Heart right ventricle (tissue), 16 donors: Measurements from ENCODE around the gene RNF38. TPM values are rescaled to one million over a fixed set of nuclear protein-coding genes. Genes with fewer than 3 reads are reported as not detected.
"Not testable (repeated sequence)": the region's sequence is repeated elsewhere in the genome, so short reads cannot be mapped to it uniquely, and the experiment has no call there.

Experiments
- ATAC-seq, 8 donors: fragments of 200-7000 bp; cut with Tn5 transposase; one replicate each; pipeline ENCODE4 v1.9.1; 2020; ENCODE audit warnings: mild to moderate bottlenecking in 8 of 8, moderate library complexity in 8 of 8, moderate number of reproducible peaks in 1 of 8
- DNase-seq, 2 donors: peaks; one replicate each; pipeline ENCODE4 v3.0.0-alpha.2; 2020
- H3K27ac ChIP-seq, 10 donors: fragments of 200-600 bp; sonication (generic) in 2 of 10; one replicate each; pipeline versions ENCODE4 v1.5.0 to v1.8.0; 2020 to 2022; ENCODE audit warnings: mild to moderate bottlenecking in 3 of 10
- H3K27me3 ChIP-seq, 7 donors: fragments of 200-600 bp; one replicate each; pipeline ENCODE4 v1.8.0; 2021 to 2022; ENCODE audit warnings: mild to moderate bottlenecking in 2 of 7
- H3K36me3 ChIP-seq, 9 donors: fragments of 200-600 bp; sonication (generic) in 1 of 9; one replicate each; pipeline versions ENCODE4 v1.5.0 to v1.8.0; 2020 to 2022; ENCODE audit warnings: mild to moderate bottlenecking in 2 of 9
- H3K4me1 ChIP-seq, 9 donors: fragments of 200-600 bp; sonication (generic) in 1 of 9; one replicate each; pipeline versions ENCODE4 v1.5.0 to v1.8.0; 2020 to 2022; ENCODE audit warnings: mild to moderate bottlenecking in 4 of 9
- H3K4me3 ChIP-seq, 10 donors: fragments of 200-600 bp; sonication (generic) in 2 of 10; one replicate each; pipeline versions ENCODE4 v1.5.0 to v1.8.0; 2020 to 2022; ENCODE audit warnings: mild to moderate bottlenecking in 7 of 10, moderate library complexity in 2 of 10
- H3K9me3 ChIP-seq, 11 donors: fragments of 200-600 bp in 10 of 11; sonication (generic) in 2 of 11; one replicate each; pipeline versions ENCODE4 v1.5.0 to v1.8.0; 2013 to 2022; ENCODE audit warnings: mild to moderate bottlenecking in 2 of 11, control low read depth in 1 of 11, moderate library complexity in 1 of 11
- WGBS, 2 donors: extraction: QIAGEN DNeasy Blood & Tissue Kit; methylation state at CpG; one replicate each; pipeline ENCODE4 v1.1.7; 2013; ENCODE audit warnings: inconsistent platforms in 1 of 2; 5-methylcytosine and 5-hydroxymethylcytosine counted together
- intact Hi-C, 10 donors: fragments of 100-400 bp; cut with DNase I; formaldehyde crosslinking; loops; one replicate each; pipeline versions ENCODE4 v1.11.1 to v1.14.2; 2022
- polyA plus RNA-seq, 2 donors: library from polyadenylated mRNA; stranded (reverse); fragments of 200-250 nt; gene quantifications; one replicate each; pipeline ENCODE4 v1.2.3, GENCODE V29; 2013
- total RNA-seq, 10 donors: library from RNA; stranded (reverse); fragmentation: NEBNext Ultra II Directional in 3 of 10; extraction: Animal tissue kit (Norgen Biotek cat#: 25700) in 3 of 10; gene quantifications; one replicate each; pipeline versions ENCODE4 v1.2.1 to v1.2.4, GENCODE V29; 2021 to 2023
- TF ChIP-seq, protein P1 (sequence below), 9 donors: fragments of 200-600 bp; sonication (generic) in 2 of 9; IDR thresholded peaks; one replicate each; pipeline versions ENCODE4 v1.5.0 to v1.8.0; 2021 to 2022; ENCODE audit warnings: antibody characterized with exemption in 9 of 9, mild to moderate bottlenecking in 5 of 9, moderate library complexity in 1 of 9
- donor health status: Arrhythmogenic right ventricular cardiomyopathy.
- donor health status: ischemic (EF 13 %, LVEDD 7.1; RV severe dilation, severe dysfunction).
- donor health status: healthy with polysubstance abuse.
- donor health status: DM: no; HTN: yes; CAD: no.
- donor health status: DM: no; HTN: no; CAD: no.
- donor health status: ischemic (EF 25% LVEDD 6.9; RV normal size, moderate dysfunction).
- donor health status: ischemic (EF 25% LVEDD 5.7; RV mildly dilated, moderate dysfunction).
- donor health status: healthy.
- donor health status: DM: yes; HTN: yes; CAD: no.
- donor health status: Ischemic cardiomyopathy.
- donor health status: ischemic (EF 35%, LVEDD 5.7; RV mildly dilated, moderate dysfunction).
- donor health status: nonischemic (EF 11% LVEDD 7.7; RV severe dilation, severe dysfunction).
- donor health status: DM: yes; HTN: yes; CAD: no.
- donor health status: PGD.
- donor health status: ischemic (EF 29% LVEDD 5.4; RV normal size, mild dysfunction).
- donor health status: nonischemic (EF 23%, LVEDD 6.1; RV moderate dilation, normal function).

The RNF38 gene
- total and polyA plus RNA-seq, 12 donors = 6.4 to 56.0 (median 32.8) TPM

GRCh38 chr9:36298566-36298965, 101.5 kb downstream of the RNF38 start:
- no peak for ATAC-seq
- peaks cover 0 to 12% (median 3%) of the 10 kb centered on the region in 9 donors for H3K4me1 ChIP-seq
- no peaks in the 10 kb centered on the region for H3K36me3 ChIP-seq
- H3K27me3 ChIP-seq = no peaks in the 10 kb centered on the region
- intact Hi-C loops = no loop called here
- no peak overlapping the region for H3K4me3 ChIP-seq
- TF ChIP-seq, protein P1, sequence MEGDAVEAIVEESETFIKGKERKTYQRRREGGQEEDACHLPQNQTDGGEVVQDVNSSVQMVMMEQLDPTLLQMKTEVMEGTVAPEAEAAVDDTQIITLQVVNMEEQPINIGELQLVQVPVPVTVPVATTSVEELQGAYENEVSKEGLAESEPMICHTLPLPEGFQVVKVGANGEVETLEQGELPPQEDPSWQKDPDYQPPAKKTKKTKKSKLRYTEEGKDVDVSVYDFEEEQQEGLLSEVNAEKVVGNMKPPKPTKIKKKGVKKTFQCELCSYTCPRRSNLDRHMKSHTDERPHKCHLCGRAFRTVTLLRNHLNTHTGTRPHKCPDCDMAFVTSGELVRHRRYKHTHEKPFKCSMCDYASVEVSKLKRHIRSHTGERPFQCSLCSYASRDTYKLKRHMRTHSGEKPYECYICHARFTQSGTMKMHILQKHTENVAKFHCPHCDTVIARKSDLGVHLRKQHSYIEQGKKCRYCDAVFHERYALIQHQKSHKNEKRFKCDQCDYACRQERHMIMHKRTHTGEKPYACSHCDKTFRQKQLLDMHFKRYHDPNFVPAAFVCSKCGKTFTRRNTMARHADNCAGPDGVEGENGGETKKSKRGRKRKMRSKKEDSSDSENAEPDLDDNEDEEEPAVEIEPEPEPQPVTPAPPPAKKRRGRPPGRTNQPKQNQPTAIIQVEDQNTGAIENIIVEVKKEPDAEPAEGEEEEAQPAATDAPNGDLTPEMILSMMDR (IDR thresholded peaks at IDR 0.05) = no peak
- no peak for DNase-seq
- no peaks in the 10 kb centered on the region for H3K9me3 ChIP-seq
- no peak overlapping the region for H3K27ac ChIP-seq
- WGBS, 2 donors = 77 to 83% methylated on average over 3 of the region's 3 CpGs

DNA sequence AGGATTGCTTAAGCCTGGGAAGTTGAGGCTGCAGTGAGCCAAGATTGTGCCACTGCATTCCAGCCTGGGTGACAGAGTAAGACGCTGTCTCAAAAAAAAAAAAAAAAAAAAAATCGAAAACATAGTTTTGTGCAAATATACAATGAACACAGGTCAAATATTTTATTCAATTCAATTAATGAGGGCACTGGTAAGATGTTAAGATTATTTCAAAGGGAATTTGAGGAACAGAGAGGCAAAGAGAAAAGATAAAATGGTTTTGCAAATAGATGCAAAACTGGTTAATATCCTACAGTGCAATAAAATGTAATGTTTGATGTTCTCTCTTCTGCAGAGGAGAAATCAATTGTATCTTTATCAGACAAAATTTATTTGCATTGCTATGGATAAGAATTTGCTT, 102.3 kb downstream of the RNF38 start:
- Histone ChIP-seq H3K4me1 (peaks cover 0 to 12% (median 3%) of the 10 kb centered on the region in 9 donors), H3K27ac (no peak overlapping the region), H3K9me3 (no peaks in the 10 kb centered on the region), H3K36me3 (no peaks in the 10 kb centered on the region), H3K27me3 (no peaks in the 10 kb centered on the region), H3K4me3 (no peak overlapping the region)
- 91 to 100% methylated on average over 2 of the region's 2 CpGs for WGBS, 2 donors
- intact Hi-C loops = no loop called here
- TF ChIP-seq, protein P1 (IDR thresholded peaks at IDR 0.05) = no peak
- no peak for ATAC-seq
- no peak for DNase-seq

GRCh38 chr9:36294996-36295395, 105.1 kb downstream of the RNF38 start:
- H3K4me3 ChIP-seq, H3K27ac ChIP-seq, intact Hi-C loops, DNase-seq, H3K9me3 ChIP-seq, ATAC-seq, H3K27me3 ChIP-seq, H3K36me3 ChIP-seq: not testable (repeated sequence)
- 92 to 96% methylated on average over 3 of the region's 3 CpGs for WGBS, 2 donors
- peaks cover 0 to 12% (median 3%) of the 10 kb centered on the region in 9 donors for H3K4me1 ChIP-seq

GRCh38 chr9:36293918-36294317, 106.2 kb downstream of the RNF38 start:
- Histone ChIP-seq H3K4me3 (no peak overlapping the region), H3K36me3 (no peaks in the 10 kb centered on the region), H3K9me3 (no peaks in the 10 kb centered on the region), H3K4me1 (peaks cover 0 to 12% (median 3%) of the 10 kb centered on the region in 9 donors), H3K27ac (no peak overlapping the region), H3K27me3 (no peaks in the 10 kb centered on the region)
- no peak for ATAC-seq
- DNase-seq = no peak
- WGBS, 2 donors = 89 to 90% methylated on average over 5 of the region's 5 CpGs
- TF ChIP-seq, protein P1 (IDR thresholded peaks at IDR 0.05) = no peak
- intact Hi-C loops = no loop called here

DNA sequence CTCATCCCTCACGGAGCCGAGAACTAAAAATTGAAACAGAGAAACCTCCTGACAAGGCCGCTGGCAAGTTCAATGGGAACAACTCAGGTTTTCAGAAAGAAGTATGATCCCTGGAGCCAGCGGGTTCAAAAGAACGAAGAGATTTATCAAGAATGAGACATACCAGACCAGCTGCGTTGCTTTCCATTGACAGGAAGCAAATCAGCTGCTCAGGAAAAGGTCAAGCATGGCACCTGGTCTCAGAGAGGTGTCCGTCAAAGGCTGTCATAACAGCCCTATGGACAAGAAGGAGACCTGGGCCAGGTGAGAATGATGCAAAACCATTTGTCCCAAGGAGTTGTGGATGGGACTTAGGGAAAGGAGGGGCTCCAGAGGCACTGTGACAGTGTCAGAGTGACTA, 106.9 kb downstream of the RNF38 start:
- ATAC-seq = no peak
- Histone ChIP-seq H3K4me3 (no peak overlapping the region), H3K36me3 (no peaks in the 10 kb centered on the region), H3K9me3 (no peaks in the 10 kb centered on the region), H3K4me1 (peaks cover 0 to 12% (median 3%) of the 10 kb centered on the region in 9 donors), H3K27ac (no peak overlapping the region), H3K27me3 (no peaks in the 10 kb centered on the region)
- 77 to 90% methylated on average over 7 of the region's 7 CpGs for WGBS, 2 donors
- no peak for DNase-seq
- intact Hi-C loops = no loop called here
- TF ChIP-seq, protein P1 (IDR thresholded peaks at IDR 0.05) = no peak
